Left lung (tissue), 14 donors: ENCODE results near the gene P2RY13. TPM values are rescaled to one million over a fixed set of nuclear protein-coding genes. Genes with fewer than 3 reads are reported as not detected.

Source experiments
- ATAC-seq: fragments of 200-7000 bp; cut with Tn5 transposase; one replicate; pipeline ENCODE4 v1.9.1; 2020; ENCODE audit warnings: moderate library complexity
- DNase-seq, 4 donors: peaks; one replicate each; pipeline ENCODE4 v3.0.0-alpha.2; 2013 to 2020
- H3K27ac ChIP-seq, 2 donors: fragments of 200-600 bp; sonication (generic) in 1 of 2; one replicate each; pipeline versions ENCODE4 v1.5.0 to v1.8.0; 2020 to 2021
- H3K27me3 ChIP-seq, 2 donors: fragments of 200-600 bp; sonication (generic) in 1 of 2; one replicate each; pipeline versions ENCODE4 v1.5.0 to v1.8.0; 2020 to 2021
- H3K36me3 ChIP-seq, 2 donors: fragments of 200-600 bp; sonication (generic) in 1 of 2; one replicate each; pipeline versions ENCODE4 v1.5.0 to v1.8.0; 2020 to 2021
- H3K4me1 ChIP-seq, 2 donors: fragments of 200-600 bp; one replicate each; pipeline ENCODE4 v1.8.0; 2021
- H3K4me3 ChIP-seq, 2 donors: fragments of 200-600 bp; sonication (generic) in 1 of 2; one replicate each; pipeline versions ENCODE4 v1.5.0 to v1.8.0; 2020 to 2021; ENCODE audit warnings: mild to moderate bottlenecking in 1 of 2
- H3K9me3 ChIP-seq, 2 donors: fragments of 200-600 bp; sonication (generic) in 1 of 2; one replicate each; pipeline versions ENCODE4 v1.5.0 to v1.8.0; 2020 to 2021
- intact Hi-C, 2 donors: fragments of 100-400 bp; cut with DNase I; formaldehyde crosslinking; loops; one replicate each; pipeline versions ENCODE4 v1.11.2 to v1.14.2; 2022
- long read RNA-seq, 12 donors: library from polyadenylated mRNA in 2 of 12; unstranded in 2 of 12; transcript quantifications; one replicate each; pipeline ENCODE4 v2.0.0 and lab custom pipeline, GENCODE V29; 2019 to 2026
- polyA plus RNA-seq, 6 donors: library from polyadenylated mRNA; unstranded; fragments of 120-200 nt; gene quantifications; one replicate each; pipeline ENCODE4 v1.2.1, GENCODE V29; 2013; ENCODE audit not compliant: insufficient read length in 6 of 6
- total RNA-seq, 2 donors: library from RNA; stranded (reverse); fragmentation: NEBNext Ultra II Directional; extraction: Animal tissue kit (Norgen Biotek cat#: 25700); gene quantifications; one replicate each; pipeline ENCODE4 v1.2.1, GENCODE V29; 2021
- TF ChIP-seq, protein P1 (sequence below), 2 donors: fragments of 200-600 bp; sonication (generic) in 1 of 2; IDR thresholded peaks; one replicate each; pipeline versions ENCODE4 v1.5.0 to v1.8.0; 2021; ENCODE audit warnings: antibody characterized with exemption in 2 of 2
- donor health status: DM: no; HTN: yes; CAD: no.
- donor health status: DM: no; HTN: no; CAD: no.

Gene P2RY13
- total RNA-seq: 10 to 100 TPM in 1 of 2 donors, 1 to 10 TPM in 1; 2.2 to 16.4 TPM
- polyA plus RNA-seq: 1 to 10 TPM in 5 of 6 donors, under 1 TPM in 1; 0.83 to 1.7 (median 1.4) TPM
- long read RNA-seq, donor 1, partial matches to known transcripts: 0 of 1 reads
- long read RNA-seq, donor 1, other reads (novel, unspliced or antisense): 0 of 1 reads
- long read RNA-seq, donor 2, partial matches to known transcripts: 0 of 1 reads
- long read RNA-seq, donor 2, other reads (novel, unspliced or antisense): 0 of 1 reads
- long read RNA-seq, donor 3: 0 reads
- long read RNA-seq, donor 4, partial matches to known transcripts: 0 of 2 reads
- long read RNA-seq, donor 4, other reads (novel, unspliced or antisense): 0 of 2 reads
- long read RNA-seq, donor 5: 0 reads
- long read RNA-seq, donor 6, partial matches to known transcripts: 0 of 1 reads
- long read RNA-seq, donor 6, other reads (novel, unspliced or antisense): 0 of 1 reads
- long read RNA-seq, donor 7: 0 reads
- long read RNA-seq, donor 8, partial matches to known transcripts: 0 of 1 reads
- long read RNA-seq, donor 8, other reads (novel, unspliced or antisense): 0 of 1 reads
- long read RNA-seq, donor 9: 0 reads
- long read RNA-seq, donor 10, partial matches to known transcripts: 0 of 2 reads
- long read RNA-seq, donor 10, other reads (novel, unspliced or antisense): 1 of 2 reads
- long read RNA-seq, donor 11, transcript P2RY13-201 (2 exons, 2,764 nt): major isoform, 10 of 10 reads
- long read RNA-seq, donor 11, partial matches to known transcripts: 0 of 10 reads
- long read RNA-seq, donor 11, other reads (novel, unspliced or antisense): 0 of 10 reads
- long read RNA-seq, donor 12, partial matches to known transcripts: 0 of 3 reads
- long read RNA-seq, donor 12, other reads (novel, unspliced or antisense): 0 of 3 reads

DNA sequence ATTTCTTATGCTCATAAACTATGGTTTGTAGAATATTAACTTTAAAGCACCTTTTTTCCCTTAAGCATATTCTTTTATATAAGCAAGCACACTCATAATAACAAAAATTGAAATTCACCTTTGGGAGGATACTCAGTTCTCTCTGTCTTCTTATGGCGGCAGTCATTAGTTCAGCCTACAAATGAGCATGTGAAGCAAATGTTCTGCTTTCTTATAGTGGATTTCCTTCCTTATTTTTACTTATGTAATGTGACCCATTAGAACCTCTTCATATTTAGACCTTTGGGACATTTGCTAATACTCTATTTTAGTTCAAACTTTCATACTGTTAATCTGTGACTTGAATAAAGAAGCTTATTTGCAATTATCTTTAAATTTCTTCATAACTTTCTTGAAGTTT is at the start of gene P2RY13:
P2RY13 (minus strand) TSS at position 187 of the 400 bp plus-strand sequence; CDS start at position 166, 21 bp downstream.
- ATAC-seq: peak; percentile 22
- intact Hi-C loops: no loop called here
- H3K4me3 ChIP-seq: peak within 1 kb of the TSS in 1 of 2 donors; percentile 40
- no peaks in the 10 kb centered on the region for H3K36me3 ChIP-seq
- peak within 1 kb of the TSS in 1 of 2 donors; percentile 85 for H3K27ac ChIP-seq
- TF ChIP-seq, protein P1, sequence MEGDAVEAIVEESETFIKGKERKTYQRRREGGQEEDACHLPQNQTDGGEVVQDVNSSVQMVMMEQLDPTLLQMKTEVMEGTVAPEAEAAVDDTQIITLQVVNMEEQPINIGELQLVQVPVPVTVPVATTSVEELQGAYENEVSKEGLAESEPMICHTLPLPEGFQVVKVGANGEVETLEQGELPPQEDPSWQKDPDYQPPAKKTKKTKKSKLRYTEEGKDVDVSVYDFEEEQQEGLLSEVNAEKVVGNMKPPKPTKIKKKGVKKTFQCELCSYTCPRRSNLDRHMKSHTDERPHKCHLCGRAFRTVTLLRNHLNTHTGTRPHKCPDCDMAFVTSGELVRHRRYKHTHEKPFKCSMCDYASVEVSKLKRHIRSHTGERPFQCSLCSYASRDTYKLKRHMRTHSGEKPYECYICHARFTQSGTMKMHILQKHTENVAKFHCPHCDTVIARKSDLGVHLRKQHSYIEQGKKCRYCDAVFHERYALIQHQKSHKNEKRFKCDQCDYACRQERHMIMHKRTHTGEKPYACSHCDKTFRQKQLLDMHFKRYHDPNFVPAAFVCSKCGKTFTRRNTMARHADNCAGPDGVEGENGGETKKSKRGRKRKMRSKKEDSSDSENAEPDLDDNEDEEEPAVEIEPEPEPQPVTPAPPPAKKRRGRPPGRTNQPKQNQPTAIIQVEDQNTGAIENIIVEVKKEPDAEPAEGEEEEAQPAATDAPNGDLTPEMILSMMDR (IDR thresholded peaks at IDR 0.05): no peak
- no peak for DNase-seq
- H3K4me1 ChIP-seq: peaks cover 0 to 66% of the 10 kb centered on the region in 2 donors
- H3K9me3 ChIP-seq: no peaks in the 10 kb centered on the region
- no peaks in the 10 kb centered on the region for H3K27me3 ChIP-seq

DNA sequence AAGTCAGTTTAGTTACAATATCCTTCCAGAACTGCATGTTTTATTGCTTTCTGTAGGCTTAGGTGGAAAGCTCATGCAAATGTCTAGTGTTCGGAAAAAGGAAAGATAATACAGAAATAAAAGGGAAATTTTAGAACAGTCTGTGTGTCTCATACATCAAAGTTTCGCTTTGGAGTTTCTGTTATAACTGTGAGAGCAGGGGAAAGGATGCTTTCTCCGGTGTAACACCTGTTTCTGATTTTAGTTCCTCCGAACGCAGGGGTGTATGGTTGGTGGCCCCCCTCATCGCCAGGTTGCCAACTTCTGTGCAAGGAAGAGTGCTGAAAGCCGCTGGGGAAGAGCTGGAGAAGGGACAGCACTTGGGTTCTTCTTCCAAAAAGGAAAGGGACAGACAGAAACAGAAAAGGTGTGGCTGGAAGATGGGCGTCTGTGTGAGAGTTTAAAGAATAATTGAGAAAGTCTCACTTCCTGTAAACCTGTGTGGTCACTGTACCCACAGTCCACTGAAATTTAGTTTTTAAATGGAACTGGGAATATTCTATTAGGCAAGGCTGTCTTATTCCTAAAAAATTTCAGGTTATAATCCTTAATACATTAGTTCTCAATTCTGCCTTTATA is 48.5 kb upstream of the P2RY13 start:
- intact Hi-C loops: no loop called here
- TF ChIP-seq, protein P1 (IDR thresholded peaks at IDR 0.05): no peak
- H3K4me3 ChIP-seq: no peak overlapping the region
- no peaks in the 10 kb centered on the region for H3K9me3 ChIP-seq
- H3K27me3 ChIP-seq: no peaks in the 10 kb centered on the region
- H3K36me3 ChIP-seq: no peaks in the 10 kb centered on the region
- peaks cover 0 to 14% of the 10 kb centered on the region in 2 donors for H3K4me1 ChIP-seq
- ATAC-seq: no peak
- DNase-seq: no peak
- no peak overlapping the region for H3K27ac ChIP-seq

- Histone ChIP-seq H3K27me3 (no peaks in the 10 kb centered on the region), H3K9me3 (no peaks in the 10 kb centered on the region), H3K4me1 (no peaks in the 10 kb centered on the region), H3K27ac (no peak overlapping the region), H3K4me3 (no peak overlapping the region), H3K36me3 (no peaks in the 10 kb centered on the region)
- ATAC-seq: no peak
- TF ChIP-seq, protein P1 (IDR thresholded peaks at IDR 0.05): no peak
- intact Hi-C loops: no loop called here
- no peak for DNase-seq
Observed at GRCh38 chr3:151372063-151372820, 42.9 kb upstream of the P2RY13 start.

GRCh38 chr3:151371526-151371925 is 42.2 kb upstream of the P2RY13 start:
- TF ChIP-seq, protein P1 (IDR thresholded peaks at IDR 0.05): no peak
- no peak for ATAC-seq

More at GRCh38 chr3:151371526-151371925, 42.2 kb upstream of the P2RY13 start:
- no peak for DNase-seq
- Histone ChIP-seq H3K27ac (no peak overlapping the region), H3K27me3 (no peaks in the 10 kb centered on the region), H3K4me3 (no peak overlapping the region), H3K4me1 (no peaks in the 10 kb centered on the region), H3K36me3 (no peaks in the 10 kb centered on the region), H3K9me3 (no peaks in the 10 kb centered on the region)
- intact Hi-C loops: no loop called here
